HuH-7.5 (cell line): ENCODE data around the gene CCDC144A.
"Not testable (repeated sequence)": the region's sequence is repeated elsewhere in the genome, so short reads cannot be mapped to it uniquely, and the experiment has no call there.

Experiments used
- DNase-seq: peaks from one replicate; pipeline ENCODE4 v3.0.0; 2011; ENCODE audit warnings: low spot score

CCDC144A gene

GRCh38 chr17:16757520-16757919, 67.5 kb downstream of the CCDC144A start:
- not testable (repeated sequence) for DNase-seq

- DNase-seq: not testable (repeated sequence)
Measured at GRCh38 chr17:16758177-16758576, 68.1 kb downstream of the CCDC144A start.

GRCh38 chr17:16768290-16769175, 78.5 kb downstream of the CCDC144A start:
- DNase-seq: not testable (repeated sequence)

DNA sequence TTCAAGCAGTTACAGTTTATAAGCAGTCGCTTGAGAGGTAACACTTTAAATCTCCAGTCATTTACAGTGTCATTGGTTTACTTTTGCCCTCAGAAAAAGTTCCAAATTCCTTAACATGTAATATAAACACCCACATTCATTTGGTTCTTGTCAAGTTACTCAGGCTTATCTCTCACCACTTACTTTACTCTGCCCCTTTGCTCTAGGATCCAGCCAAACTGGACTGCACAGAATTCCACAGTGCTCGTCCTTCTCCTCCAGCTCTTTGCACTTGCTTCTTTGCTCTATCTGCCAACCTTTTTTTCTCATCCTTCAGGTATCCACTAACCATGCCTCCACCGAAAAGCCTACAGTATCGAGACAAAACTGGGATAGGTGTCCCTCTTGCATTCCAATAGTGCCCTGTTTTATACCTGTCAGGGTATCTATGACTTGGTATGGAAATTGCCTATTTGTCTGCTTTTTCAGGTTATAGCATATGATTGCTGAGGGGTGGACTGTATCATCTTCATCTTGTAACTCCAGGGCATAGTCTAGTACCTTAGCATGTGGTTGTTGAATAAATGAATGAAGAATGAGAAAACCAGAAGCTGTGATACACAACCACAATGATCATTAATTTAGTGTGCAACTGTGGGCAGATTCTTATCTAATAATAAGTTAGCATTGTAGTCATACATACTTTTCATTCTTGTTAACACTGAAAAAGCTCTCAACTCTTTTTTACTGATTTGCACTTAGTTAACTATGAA, 82.5 kb downstream of the CCDC144A start:
- not testable (repeated sequence) for DNase-seq

- DNase-seq: not testable (repeated sequence)
Measured at GRCh38 chr17:16773146-16773522, 83.1 kb downstream of the CCDC144A start.

DNA sequence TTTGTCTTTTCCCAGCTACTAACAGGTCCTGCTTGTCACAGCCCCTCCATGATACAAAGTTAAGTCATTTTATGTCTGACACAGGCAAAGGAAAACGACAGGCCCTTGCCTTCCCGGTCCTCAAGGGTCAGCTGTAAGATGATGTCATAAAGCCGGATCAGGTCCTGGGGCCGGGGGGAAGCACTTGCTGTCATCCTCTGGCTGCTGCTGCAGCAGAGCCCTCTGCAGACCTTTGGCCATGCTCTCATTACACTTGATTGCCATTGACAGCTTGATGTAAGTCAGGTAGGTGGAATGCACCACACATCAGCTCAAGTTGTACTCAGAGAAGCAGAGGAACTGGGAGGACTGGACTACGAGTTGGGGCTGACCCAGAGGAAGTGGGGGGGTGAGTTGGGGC, 97.8 kb downstream of the CCDC144A start:
- DNase-seq: not testable (repeated sequence)

GRCh38 chr17:16788889-16789536, 99.0 kb downstream of the CCDC144A start:
- not testable (repeated sequence) for DNase-seq

DNA sequence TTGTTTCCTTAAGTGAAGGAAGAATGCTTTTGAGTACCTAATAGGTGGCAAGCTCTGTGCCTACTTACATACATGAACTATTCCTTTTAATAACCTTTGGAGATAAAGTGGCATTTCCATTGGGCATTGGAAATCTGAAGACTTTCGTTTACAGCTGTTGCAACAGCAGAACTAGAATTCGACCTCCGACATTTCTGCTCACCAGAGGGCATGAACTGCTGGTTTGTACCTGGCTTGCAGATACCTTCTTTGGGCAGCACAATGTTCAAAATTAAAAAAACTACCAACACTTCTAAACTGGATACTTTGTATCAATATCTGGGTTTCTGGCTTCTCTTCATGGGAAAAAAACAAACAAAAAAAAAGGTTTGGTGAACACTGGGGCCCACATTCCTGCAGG, 99.6 kb downstream of the CCDC144A start:
- not testable (repeated sequence) for DNase-seq

GRCh38 chr17:16790313-16790871, 100.4 kb downstream of the CCDC144A start:
- DNase-seq: not testable (repeated sequence)

- not testable (repeated sequence) for DNase-seq
Measured at GRCh38 chr17:16794215-16794614, 104.2 kb downstream of the CCDC144A start.

- DNase-seq: not testable (repeated sequence)
Measured at GRCh38 chr17:16795894-16796293, 105.9 kb downstream of the CCDC144A start.

GRCh38 chr17:16804851-16805250, 114.8 kb downstream of the CCDC144A start:
- not testable (repeated sequence) for DNase-seq

GRCh38 chr17:16806599-16806998, 116.6 kb downstream of the CCDC144A start:
- not testable (repeated sequence) for DNase-seq

DNA sequence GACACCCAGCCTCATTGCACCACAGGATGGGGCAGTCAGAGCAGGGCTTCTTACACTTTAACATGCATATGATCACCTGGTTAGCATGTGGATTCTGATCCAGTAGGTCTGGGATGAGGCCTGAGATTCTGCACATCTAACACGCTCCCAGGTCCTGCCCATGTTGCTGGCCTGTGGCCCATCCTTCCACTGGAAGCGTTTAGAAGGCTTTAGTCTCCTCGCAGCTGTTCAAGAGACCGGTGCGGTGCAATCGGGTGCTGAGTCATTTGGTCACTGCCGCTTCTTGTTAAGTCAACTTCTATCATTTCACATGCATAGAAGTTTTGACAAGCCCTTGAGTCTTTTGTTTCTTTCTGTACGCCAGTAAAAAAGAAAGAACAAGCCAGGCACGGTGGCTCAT, 117.6 kb downstream of the CCDC144A start:
- DNase-seq: not testable (repeated sequence)

DNA sequence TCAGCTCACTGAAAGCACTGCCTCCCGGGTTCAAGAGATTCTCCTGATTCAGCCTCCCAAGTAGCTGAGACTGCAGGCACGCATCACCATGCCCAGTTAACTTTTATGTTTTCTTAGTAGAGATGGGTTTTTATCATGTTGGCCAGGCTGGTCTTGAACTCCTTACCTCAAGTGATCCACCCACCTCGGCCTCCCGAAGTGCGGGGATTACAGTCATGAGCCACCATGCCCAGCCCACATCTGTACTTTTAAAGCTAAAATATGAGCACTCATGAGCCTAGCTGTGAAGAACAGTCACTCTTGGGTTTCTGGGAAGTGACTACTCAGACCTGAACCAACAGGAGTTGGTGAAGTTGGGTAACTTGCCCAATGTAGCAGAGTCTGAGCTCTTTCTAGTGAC, 120.2 kb downstream of the CCDC144A start:
- DNase-seq: not testable (repeated sequence)

DNA sequence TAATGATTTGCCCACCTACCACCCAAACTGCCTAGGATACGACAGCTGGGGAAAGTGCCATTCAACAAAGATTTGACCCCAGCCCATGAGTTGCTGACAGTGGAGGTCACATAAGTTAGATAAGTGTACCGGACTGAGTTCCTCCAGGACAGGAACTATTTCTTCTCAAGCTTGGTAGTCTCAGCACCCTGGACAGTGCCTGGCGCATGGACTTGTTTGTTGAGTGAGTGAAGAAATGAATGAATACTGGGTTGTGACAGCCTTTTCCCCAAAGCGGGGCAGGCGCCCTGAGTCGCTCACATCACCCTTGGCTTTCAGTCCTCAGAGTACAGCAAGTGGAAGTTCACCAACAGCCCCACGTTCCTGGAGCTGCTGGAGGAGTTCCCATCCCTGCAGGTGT, 122.1 kb downstream of the CCDC144A start:
- not testable (repeated sequence) for DNase-seq

GRCh38 chr17:16814439-16814838, 124.4 kb downstream of the CCDC144A start:
- DNase-seq: no peak

DNA sequence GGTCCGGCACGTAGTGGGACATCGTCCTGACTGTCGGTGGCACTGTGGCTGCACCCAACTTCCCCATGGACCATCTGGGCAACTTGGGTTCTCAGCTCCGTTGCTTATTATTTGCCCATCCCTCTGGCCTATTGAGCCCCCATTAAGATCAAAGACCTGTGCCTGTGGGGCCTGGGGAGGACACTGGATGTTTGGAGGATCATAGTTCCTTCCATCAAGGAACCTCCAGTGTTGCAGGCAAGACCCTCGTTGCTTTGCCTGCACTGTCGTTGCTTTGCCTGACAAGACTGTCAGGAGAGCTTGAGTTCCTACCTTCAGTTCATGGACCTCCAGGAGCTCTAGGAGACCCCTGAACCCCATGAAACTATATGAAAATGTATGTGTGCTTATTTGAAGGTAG, 127.2 kb downstream of the CCDC144A start:
- no peak for DNase-seq

GRCh38 chr17:16817940-16818339, 127.9 kb downstream of the CCDC144A start:
- DNase-seq: not testable (repeated sequence)

DNA sequence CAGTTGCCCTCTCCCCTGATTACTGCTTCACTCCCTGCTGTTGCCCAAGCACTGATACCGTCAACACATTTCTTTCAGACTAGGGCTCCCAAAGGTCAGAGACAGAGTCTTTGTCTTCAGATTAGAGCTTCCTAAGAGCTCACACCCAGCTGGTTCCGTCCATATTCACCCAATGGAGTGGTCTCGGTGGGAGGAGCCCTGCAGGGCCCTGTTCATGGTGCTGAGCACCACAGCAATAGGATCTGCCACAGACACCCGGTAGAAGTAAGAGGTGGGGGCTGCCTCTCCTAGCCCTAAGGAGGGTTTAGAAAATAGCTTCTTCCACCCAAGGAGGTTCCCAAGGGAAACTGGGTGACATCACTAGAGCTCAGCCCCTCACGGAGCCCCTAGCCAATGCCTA, 128.3 kb downstream of the CCDC144A start:
- DNase-seq: no peak

GRCh38 chr17:16818821-16819683, 129.0 kb downstream of the CCDC144A start:
- no peak for DNase-seq
